ENCODE results near the gene OR10AD1.
"Not testable (repeated sequence)": the region's sequence is repeated elsewhere in the genome, so short reads cannot be mapped to it uniquely, and the experiment has no call there.

The OR10AD1 gene, protein sequence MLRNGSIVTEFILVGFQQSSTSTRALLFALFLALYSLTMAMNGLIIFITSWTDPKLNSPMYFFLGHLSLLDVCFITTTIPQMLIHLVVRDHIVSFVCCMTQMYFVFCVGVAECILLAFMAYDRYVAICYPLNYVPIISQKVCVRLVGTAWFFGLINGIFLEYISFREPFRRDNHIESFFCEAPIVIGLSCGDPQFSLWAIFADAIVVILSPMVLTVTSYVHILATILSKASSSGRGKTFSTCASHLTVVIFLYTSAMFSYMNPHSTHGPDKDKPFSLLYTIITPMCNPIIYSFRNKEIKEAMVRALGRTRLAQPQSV

DNA sequence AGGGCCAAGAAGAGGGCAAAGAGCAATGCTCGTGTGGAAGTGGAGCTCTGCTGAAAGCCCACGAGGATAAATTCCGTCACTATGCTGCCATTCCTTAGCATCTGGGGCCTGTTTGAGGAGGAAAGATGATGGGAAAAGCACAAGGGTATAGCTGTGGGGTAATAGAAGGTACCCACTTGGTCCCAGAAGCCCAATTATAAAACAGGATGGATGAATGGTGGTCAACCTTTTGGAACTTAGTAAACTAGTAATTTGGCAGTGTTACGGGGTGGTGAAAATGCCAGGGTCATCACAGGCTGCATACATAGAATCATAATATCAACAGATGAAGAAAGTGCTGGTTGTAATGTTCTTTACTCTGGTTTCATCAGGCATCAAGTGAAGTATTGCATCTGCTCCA lies at the start of gene OR10AD1:
Gene OR10AD1 (minus strand): TSS at position 101 of the 400 bp plus-strand sequence. CDS start 0 bp downstream, at position 101.
- no peak within 1 kb of the TSS for H3K4me3 ChIP-seq (ENCODE audit: low read depth, low read length)
- TF ChIP-seq, protein P1, sequence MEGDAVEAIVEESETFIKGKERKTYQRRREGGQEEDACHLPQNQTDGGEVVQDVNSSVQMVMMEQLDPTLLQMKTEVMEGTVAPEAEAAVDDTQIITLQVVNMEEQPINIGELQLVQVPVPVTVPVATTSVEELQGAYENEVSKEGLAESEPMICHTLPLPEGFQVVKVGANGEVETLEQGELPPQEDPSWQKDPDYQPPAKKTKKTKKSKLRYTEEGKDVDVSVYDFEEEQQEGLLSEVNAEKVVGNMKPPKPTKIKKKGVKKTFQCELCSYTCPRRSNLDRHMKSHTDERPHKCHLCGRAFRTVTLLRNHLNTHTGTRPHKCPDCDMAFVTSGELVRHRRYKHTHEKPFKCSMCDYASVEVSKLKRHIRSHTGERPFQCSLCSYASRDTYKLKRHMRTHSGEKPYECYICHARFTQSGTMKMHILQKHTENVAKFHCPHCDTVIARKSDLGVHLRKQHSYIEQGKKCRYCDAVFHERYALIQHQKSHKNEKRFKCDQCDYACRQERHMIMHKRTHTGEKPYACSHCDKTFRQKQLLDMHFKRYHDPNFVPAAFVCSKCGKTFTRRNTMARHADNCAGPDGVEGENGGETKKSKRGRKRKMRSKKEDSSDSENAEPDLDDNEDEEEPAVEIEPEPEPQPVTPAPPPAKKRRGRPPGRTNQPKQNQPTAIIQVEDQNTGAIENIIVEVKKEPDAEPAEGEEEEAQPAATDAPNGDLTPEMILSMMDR (IDR thresholded peaks at IDR 0.05; ENCODE audit: borderline replicate concordance, insufficient read depth, low read depth, low read length) = no peak

DNA sequence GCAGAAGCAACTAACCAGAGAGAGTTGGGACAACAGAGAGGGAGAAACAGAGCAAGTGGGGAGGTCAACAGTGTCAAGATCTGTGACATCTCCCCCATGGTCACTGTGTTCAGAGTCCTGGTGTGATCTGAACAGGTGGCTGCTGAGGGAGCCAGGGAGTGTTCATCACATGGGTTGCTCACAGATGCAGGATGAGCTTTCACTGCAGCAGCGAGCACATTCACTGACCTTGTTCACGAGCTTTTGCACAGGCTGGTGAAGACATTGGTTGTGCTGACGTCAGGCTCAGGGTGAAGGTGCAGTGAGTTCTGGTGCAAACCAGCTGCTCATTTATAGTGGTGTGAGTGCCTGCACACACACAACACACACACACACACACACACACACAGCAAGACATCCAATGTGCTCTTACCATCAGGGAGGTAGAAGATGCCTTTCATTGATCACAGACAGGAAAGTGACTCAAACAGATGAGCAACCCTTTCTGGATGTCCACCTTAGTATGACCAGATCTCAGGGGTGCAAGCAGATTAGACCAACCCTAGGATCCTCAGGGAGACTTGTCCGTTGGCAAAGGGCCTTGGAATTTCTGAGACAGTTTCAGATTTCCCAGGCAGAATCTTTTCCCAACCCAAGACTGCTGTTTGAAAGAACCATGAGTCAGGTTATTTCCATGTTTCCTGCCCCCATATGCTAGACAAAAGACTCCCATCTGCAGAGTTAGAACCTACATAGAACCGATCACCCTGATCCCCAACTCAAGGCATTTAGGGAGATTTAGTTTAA lies 44.3 kb upstream of the OR10AD1 start:
- TF ChIP-seq, protein P1 (IDR thresholded peaks at IDR 0.05; ENCODE audit: borderline replicate concordance, insufficient read depth, low read depth, low read length) = no peak
- H3K4me3 ChIP-seq (ENCODE audit: low read depth, low read length) = no peak overlapping the region

DNA sequence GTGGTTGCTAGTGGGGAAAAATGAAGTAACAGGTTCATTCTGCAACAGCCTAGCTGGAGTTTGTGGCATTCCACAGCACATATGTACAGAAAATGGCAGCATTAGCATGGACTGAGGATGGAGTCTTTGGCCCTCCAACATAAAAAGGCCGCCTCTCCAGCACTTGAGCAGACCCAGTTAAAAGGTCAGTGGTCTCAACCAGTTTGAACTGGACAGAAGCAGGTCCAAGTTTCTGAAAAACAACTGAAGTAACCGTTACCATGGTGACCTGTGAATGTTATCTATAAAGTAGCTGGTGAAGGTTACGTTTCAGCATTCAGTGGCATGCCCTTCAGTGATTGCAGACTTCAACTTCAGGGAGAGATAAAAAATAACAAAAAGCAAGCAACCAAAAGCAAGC lies 34.1 kb upstream of the OR10AD1 start:
- TF ChIP-seq, protein P1 (IDR thresholded peaks at IDR 0.05; ENCODE audit: borderline replicate concordance, insufficient read depth, low read depth, low read length) = no peak
- no peak overlapping the region for H3K4me3 ChIP-seq (ENCODE audit: low read depth, low read length)

DNA sequence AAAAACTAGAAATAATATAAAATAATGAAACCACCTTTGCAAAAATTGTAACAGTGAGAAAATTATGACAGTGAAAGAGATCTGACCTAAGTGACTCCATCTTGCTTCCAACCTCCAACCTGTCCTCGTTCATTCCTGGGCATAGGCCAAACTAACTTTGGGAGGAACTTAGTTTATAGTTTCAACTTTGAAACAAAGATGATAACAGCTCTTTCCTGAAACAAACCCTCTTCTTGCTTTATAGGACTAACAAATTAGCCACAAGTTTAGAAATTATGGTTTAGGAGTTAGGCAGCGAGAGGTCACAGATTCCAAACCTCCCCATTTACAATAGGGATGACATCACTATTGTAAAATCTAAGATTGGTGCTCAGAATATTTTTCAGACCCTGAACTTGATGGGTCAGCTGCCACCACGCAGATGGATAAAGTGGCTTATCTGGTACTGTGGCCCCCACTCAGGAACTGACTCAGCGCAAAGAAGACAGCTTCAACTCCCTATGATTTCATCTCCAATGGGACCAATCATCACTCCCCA lies 32.8 kb upstream of the OR10AD1 start:
- H3K4me3 ChIP-seq (ENCODE audit: low read depth, low read length) = no peak overlapping the region
- TF ChIP-seq, protein P1 (IDR thresholded peaks at IDR 0.05; ENCODE audit: borderline replicate concordance, insufficient read depth, low read depth, low read length) = no peak

DNA sequence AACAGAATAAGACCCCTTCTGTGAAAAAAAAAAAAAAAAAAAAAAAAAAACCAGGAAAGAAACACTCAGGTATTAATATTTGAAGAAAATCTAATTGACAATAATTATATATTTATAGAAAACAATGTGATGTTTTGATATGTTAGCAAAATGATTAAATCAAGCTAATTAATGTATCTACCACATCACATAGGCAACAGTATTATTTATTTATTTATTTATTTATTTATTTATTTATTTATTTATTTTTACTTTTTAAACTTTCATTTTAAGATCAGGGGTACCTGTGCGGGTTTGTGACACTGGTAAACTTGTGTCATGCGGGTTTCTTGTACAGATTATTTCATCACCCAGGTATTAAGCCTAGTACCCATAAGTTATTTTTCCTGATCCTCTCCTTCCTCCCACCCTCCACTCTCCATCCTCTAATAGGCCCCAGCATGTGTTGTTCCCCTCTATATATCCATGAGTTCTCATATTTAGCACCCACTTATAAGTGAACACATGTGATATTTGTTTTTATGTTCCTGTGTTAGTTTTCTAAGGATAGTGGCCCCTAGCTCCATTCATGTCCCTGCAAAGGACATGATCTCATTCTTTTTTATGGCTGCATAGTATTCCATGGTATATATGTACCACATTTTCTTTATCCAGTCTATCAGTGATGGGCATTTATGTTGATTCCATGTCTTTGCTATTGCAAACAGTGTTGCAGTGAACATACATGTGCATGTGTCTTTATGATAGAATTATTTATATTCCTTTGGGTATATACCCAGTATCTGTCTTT lies 28.3 kb upstream of the OR10AD1 start:
- H3K4me3 ChIP-seq (ENCODE audit: low read depth, low read length) = not testable (repeated sequence)

DNA sequence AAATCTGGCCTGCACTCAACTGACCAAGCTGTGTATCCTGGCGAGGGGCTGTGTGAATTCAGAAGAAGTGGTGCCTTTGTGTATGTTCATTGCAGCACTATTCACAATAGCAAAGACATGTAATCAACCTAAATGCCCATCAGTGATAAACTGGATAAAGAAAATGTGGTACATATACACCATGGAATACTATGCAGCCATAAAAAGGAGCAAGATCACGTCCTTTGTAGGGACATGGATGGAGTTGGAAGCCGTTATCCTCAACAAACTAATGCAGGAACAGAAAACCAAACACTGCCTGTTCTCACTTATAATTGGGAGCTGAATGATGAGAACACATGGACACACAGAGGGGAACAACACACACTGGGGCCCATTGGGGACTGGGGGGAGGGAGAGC lies 21.4 kb upstream of the OR10AD1 start:
- not testable (repeated sequence) for H3K4me3 ChIP-seq (ENCODE audit: low read depth, low read length)

DNA sequence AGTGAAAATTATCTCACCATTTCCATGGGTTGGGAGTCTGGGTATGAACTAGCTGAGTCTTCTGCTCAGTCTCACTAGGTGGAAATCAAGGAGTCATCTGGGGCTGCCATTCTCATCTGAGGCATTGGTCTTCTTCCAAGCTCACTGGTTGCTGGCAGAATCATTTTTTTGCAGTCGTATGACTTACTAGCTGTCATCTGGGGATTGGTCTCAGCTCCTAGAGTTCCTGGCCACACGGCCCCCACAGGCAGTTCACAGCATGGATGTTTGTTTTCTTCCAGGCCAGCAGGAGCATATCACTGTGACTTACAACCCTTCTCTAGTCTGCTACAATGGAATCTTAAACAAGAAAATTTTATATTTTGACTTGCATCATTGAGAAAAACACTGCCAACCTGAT lies 18.6 kb upstream of the OR10AD1 start:
- TF ChIP-seq, protein P1 (IDR thresholded peaks at IDR 0.05; ENCODE audit: borderline replicate concordance, insufficient read depth, low read depth, low read length) = no peak
- no peak overlapping the region for H3K4me3 ChIP-seq (ENCODE audit: low read depth, low read length)

Measured in GM12875 (cell line).